A673 (cell line): ENCODE results near the gene HMGCS2.

ENCODE experiments used
- EZH2 ChIP-seq: fragments of 200-600 bp; sonication (generic); IDR thresholded peaks from 2 replicates; pipeline ENCODE4 v1.6.1; 2017; ENCODE audit warnings: borderline replicate concordance, low read depth, mild to moderate bottlenecking, mixed read lengths, antibody characterized with exemption, low read length; ENCODE audit not compliant: poor library complexity, severe bottlenecking
- TF ChIP-seq, protein P1 (sequence below): fragments of 300-800, 200-600 bp; sonication (generic); conservative IDR thresholded peaks from 2 replicates; pipeline ENCODE4 v1.5.1; 2017; ENCODE audit warnings: low read depth, mild to moderate bottlenecking, antibody characterized with exemption, low read length, moderate library complexity, mixed read lengths

DNA sequence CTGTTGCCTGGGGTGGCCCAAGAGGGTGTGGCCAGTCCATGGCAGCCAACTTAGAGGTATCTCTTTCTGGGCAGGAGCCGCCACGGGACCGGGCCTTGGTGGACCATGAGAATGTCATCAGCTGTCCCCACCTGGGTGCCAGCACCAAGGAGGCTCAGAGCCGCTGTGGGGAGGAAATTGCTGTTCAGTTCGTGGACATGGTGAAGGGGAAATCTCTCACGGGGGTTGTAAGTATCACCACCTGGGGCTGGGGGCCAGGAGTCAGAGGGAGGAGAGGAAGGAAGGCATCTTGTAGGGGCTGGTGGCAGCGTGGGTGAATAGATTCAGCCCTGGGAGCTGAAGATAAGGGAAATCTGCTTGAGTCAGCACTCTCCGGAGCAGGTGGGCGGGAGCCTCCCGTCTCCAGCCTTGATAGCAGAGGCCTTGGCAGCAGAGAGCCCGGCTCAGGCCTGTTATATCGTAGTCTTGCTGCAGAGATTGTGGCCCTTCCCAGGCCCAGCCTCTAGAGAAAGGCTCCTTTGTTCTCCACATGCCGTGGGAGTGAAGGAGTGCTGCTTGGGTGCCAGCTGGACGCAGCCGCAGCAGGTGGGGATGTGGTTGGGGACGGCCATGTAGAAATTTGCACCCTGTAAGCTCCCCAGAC is 31.5 kb downstream of the HMGCS2 start:
- TF ChIP-seq, protein P1, sequence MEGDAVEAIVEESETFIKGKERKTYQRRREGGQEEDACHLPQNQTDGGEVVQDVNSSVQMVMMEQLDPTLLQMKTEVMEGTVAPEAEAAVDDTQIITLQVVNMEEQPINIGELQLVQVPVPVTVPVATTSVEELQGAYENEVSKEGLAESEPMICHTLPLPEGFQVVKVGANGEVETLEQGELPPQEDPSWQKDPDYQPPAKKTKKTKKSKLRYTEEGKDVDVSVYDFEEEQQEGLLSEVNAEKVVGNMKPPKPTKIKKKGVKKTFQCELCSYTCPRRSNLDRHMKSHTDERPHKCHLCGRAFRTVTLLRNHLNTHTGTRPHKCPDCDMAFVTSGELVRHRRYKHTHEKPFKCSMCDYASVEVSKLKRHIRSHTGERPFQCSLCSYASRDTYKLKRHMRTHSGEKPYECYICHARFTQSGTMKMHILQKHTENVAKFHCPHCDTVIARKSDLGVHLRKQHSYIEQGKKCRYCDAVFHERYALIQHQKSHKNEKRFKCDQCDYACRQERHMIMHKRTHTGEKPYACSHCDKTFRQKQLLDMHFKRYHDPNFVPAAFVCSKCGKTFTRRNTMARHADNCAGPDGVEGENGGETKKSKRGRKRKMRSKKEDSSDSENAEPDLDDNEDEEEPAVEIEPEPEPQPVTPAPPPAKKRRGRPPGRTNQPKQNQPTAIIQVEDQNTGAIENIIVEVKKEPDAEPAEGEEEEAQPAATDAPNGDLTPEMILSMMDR: no peak
- TF ChIP-seq EZH2: no peak
